MG63 (cell line): ENCODE results near the gene TCF12. TPM values are rescaled to one million over a fixed set of nuclear protein-coding genes. Genes with fewer than 3 reads are reported as not detected.
A peak's percentile ranks its signal among the peaks of the same experiment; 100 is the strongest.

Source experiments
- DNase-seq: peaks from one replicate; pipeline ENCODE4 v3.0.0-alpha.2; 2020
- H3K27me3 ChIP-seq: fragments of 250-450 bp; sonication (Bioruptor Pico); 2 replicates; pipeline ENCODE4 v1.5.1; 2020; ENCODE audit warnings: mild to moderate bottlenecking, moderate library complexity
- H3K36me3 ChIP-seq: fragments of 250-450 bp; sonication (Bioruptor Pico); 2 replicates; pipeline ENCODE4 v1.5.1; 2020; ENCODE audit warnings: mild to moderate bottlenecking, moderate library complexity
- H3K4me3 ChIP-seq: fragments of 250-450 bp; sonication (Bioruptor Pico); 2 replicates; pipeline ENCODE4 v1.5.1; 2020; ENCODE audit warnings: mild to moderate bottlenecking, moderate library complexity
- H3K9me3 ChIP-seq: fragments of 250-450 bp; sonication (Bioruptor Pico); 2 replicates; pipeline ENCODE4 v1.5.1; 2020; ENCODE audit warnings: mild to moderate bottlenecking, moderate library complexity
- total RNA-seq: library from RNA; depleted of rRNA; stranded (reverse); fragments of >200 nt; shearing (Covaris generic); gene quantifications from 2 replicates; pipeline ENCODE4 v1.2.3, GENCODE V29; 2014; ENCODE audit warnings: low replicate concordance

The TCF12 gene
- total RNA-seq, 1 experiment from 2014 or later = 48.8 TPM

GRCh38 chr15:57309856-57310760 lies 391.7 kb downstream of the TCF12 start:
- H3K4me3 ChIP-seq = no peak overlapping the region
- H3K27me3 ChIP-seq = no peaks in the 10 kb centered on the region
- DNase-seq = no peak
- no peaks in the 10 kb centered on the region for H3K9me3 ChIP-seq
- H3K36me3 ChIP-seq = no peaks in the 10 kb centered on the region

DNA sequence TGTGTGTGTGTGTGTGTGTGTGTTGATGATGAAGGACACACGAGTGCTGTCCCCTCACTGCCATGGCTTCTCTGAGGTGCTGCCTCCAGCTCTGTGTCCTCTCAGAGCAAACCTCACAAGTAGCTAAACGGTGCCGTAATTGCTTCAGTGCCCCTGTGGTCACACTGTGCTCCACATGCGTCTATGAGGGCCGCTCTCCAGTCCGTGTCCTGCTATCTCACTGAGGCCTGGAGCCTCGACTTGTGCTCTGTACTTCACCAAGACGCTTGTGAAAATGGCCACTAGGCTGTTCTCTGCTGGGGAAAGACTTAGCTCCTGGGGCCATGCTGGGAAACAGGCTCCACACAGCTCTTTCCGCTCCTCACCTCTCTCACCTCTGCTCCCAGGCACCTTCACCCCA lies 392.4 kb downstream of the TCF12 start:
- Histone ChIP-seq H3K9me3 (no peaks in the 10 kb centered on the region), H3K27me3 (no peaks in the 10 kb centered on the region), H3K4me3 (no peak overlapping the region), H3K36me3 (no peaks in the 10 kb centered on the region)
- DNase-seq = no peak

DNA sequence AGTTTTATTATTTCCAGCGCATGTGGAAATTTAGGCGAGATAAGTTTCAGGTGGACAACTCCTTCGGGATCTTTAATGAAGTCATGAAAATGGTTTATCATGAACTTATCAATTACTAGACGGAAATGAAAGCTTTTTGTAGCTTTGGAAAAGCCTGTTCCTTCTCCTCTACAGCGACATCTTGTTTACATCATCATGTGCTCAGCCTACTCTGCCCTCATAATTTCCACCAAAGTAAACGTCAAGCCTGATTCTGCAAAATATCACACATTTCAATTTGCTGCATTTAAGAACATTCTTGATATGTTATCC lies 393.5 kb downstream of the TCF12 start:
- Histone ChIP-seq H3K36me3 (no peaks in the 10 kb centered on the region), H3K4me3 (no peak overlapping the region), H3K27me3 (no peaks in the 10 kb centered on the region), H3K9me3 (no peaks in the 10 kb centered on the region)
- DNase-seq = no peak

- no peaks in the 10 kb centered on the region for H3K9me3 ChIP-seq
- no peaks in the 10 kb centered on the region for H3K36me3 ChIP-seq
- DNase-seq = no peak
- H3K4me3 ChIP-seq = no peak overlapping the region
- H3K27me3 ChIP-seq = no peaks in the 10 kb centered on the region
Measured at GRCh38 chr15:57312318-57313133, 394.1 kb downstream of the TCF12 start.

DNA sequence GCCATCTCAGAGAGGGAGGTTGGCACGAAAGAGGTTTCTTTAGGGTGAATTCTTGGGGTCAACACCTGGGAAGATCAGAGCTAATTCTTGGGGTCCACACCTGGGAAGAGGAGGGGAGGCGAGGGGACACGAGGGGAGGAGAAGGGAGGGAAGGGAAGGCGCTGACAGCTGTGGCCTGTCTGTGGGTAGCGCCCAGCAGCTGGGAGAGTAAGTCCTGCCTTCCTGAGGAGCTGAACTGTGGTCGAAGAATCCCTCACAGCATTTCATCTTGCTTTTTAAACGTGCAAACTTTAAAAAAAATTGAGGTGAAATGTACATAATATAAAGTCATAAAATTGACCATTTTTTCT lies 394.7 kb downstream of the TCF12 start:
- Histone ChIP-seq H3K9me3 (no peaks in the 10 kb centered on the region), H3K4me3 (no peak overlapping the region), H3K36me3 (no peaks in the 10 kb centered on the region), H3K27me3 (no peaks in the 10 kb centered on the region)
- DNase-seq = no peak

GRCh38 chr15:57314221-57314620 lies 395.8 kb downstream of the TCF12 start:
- DNase-seq = no peak
- Histone ChIP-seq H3K4me3 (no peak overlapping the region), H3K27me3 (no peaks in the 10 kb centered on the region), H3K9me3 (no peaks in the 10 kb centered on the region), H3K36me3 (no peaks in the 10 kb centered on the region)

DNA sequence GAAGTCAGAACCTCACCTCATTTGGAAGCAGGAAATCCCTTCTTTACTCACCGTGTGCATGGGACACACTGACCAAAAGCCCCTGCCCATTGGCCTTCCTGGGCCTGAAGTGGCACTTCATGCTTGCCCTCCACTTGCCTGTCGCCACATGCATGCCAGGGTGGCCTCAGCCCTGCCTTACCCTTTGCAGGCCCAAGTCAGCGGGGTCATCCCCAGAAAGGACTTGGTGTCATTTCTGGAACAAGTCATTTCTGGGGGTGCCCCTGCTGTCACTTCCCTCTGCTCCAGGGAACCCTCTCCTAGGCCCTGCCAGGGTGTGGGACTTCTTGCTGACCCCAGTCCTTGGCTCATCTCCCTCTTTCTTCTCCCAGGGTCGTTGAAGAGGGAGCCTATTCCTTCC lies 398.0 kb downstream of the TCF12 start:
- DNase-seq = no peak
- H3K27me3 ChIP-seq = no peaks in the 10 kb centered on the region
- H3K4me3 ChIP-seq = no peak overlapping the region
- no peaks in the 10 kb centered on the region for H3K36me3 ChIP-seq
- H3K9me3 ChIP-seq = no peaks in the 10 kb centered on the region

DNA sequence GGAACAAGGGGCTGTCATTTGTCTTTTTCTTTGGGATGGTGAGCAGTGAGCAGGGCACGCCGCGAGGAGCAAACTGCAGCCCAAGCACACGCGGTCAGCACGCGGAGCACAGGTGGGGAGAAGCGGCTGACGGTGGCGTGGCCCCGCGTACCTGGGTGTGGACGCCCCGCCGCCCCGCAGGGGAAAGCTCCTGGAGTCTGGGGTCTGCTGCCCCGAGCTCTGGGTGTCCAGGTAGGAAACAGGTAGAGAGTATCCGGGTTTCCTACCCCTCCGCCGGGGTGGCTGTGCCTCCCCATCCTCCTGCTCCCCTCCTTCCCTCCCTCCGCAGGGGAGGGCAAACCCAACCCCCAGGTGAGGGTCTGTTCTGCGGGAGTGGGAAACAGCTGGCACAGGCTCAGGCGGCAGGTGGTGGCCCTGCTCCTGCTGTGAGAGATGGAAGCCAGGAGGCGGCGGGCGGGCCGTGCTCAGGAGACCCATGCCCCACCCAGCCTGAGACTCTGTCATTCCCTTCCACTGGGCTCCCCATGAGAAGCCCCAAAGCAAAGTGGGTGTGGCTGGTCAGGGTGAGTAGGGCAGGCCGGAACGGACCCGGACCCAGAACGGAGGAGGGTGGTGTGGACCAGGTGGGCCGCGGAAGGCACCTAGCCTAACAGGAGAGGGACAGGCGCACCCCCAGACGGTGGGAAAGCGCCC lies 400.9 kb downstream of the TCF12 start:
- H3K36me3 ChIP-seq = no peaks in the 10 kb centered on the region
- H3K4me3 ChIP-seq = no peak overlapping the region
- H3K27me3 ChIP-seq = no peaks in the 10 kb centered on the region
- no peak for DNase-seq
- no peaks in the 10 kb centered on the region for H3K9me3 ChIP-seq

GRCh38 chr15:57319919-57320560 lies 401.6 kb downstream of the TCF12 start:
- H3K36me3 ChIP-seq = no peaks in the 10 kb centered on the region
- H3K4me3 ChIP-seq = no peak overlapping the region
- H3K27me3 ChIP-seq = no peaks in the 10 kb centered on the region
- no peaks in the 10 kb centered on the region for H3K9me3 ChIP-seq
- no peak for DNase-seq

GRCh38 chr15:57320631-57321220 lies 402.3 kb downstream of the TCF12 start:
- Histone ChIP-seq H3K27me3 (no peaks in the 10 kb centered on the region), H3K4me3 (no peak overlapping the region), H3K9me3 (no peaks in the 10 kb centered on the region), H3K36me3 (no peaks in the 10 kb centered on the region)
- no peak for DNase-seq

GRCh38 chr15:57321485-57321884 lies 403.0 kb downstream of the TCF12 start:
- Histone ChIP-seq H3K36me3 (no peaks in the 10 kb centered on the region), H3K4me3 (no peak overlapping the region), H3K27me3 (no peaks in the 10 kb centered on the region), H3K9me3 (no peaks in the 10 kb centered on the region)
- DNase-seq = no peak

- Histone ChIP-seq H3K9me3 (no peaks in the 10 kb centered on the region), H3K4me3 (no peak overlapping the region), H3K27me3 (no peaks in the 10 kb centered on the region), H3K36me3 (no peaks in the 10 kb centered on the region)
- no peak for DNase-seq
Measured at GRCh38 chr15:57321973-57322601, 403.6 kb downstream of the TCF12 start.

GRCh38 chr15:57322602-57323250 lies 404.3 kb downstream of the TCF12 start:
- Histone ChIP-seq H3K9me3 (no peaks in the 10 kb centered on the region), H3K36me3 (no peaks in the 10 kb centered on the region), H3K27me3 (no peaks in the 10 kb centered on the region), H3K4me3 (no peak overlapping the region)
- DNase-seq = no peak

- Histone ChIP-seq H3K27me3 (no peaks in the 10 kb centered on the region), H3K9me3 (no peaks in the 10 kb centered on the region), H3K4me3 (peak overlapping the region; percentile 6; the same call in 1 of the 2 replicates), H3K36me3 (no peaks in the 10 kb centered on the region)
- no peak for DNase-seq
Measured at GRCh38 chr15:57323299-57323805, 404.9 kb downstream of the TCF12 start.

GRCh38 chr15:57323806-57324589 lies 405.6 kb downstream of the TCF12 start:
- Histone ChIP-seq H3K27me3 (no peaks in the 10 kb centered on the region), H3K36me3 (no peaks in the 10 kb centered on the region), H3K4me3 (peak overlapping the region; percentile 6; the same call in 1 of the 2 replicates), H3K9me3 (no peaks in the 10 kb centered on the region)
- peak; percentile 82 for DNase-seq
